ENCODE data around the gene DISP3.

- TF ChIP-seq EZH2 (IDR thresholded peaks at IDR 0.05; ENCODE audit: insufficient read depth, poor library complexity, severe bottlenecking) = no peak
- no peak for TF ChIP-seq EZH2phosphoT487 (IDR thresholded peaks at IDR 0.05; ENCODE audit: insufficient read depth, low read depth)
Measured at GRCh38 chr1:11560061-11560460, 81.1 kb downstream of the DISP3 start.

Measured in GM23248 (cell line).